Esophagus muscularis mucosa (tissue), 4 donors: Measurements from ENCODE around the gene CAMK2G.

Experiments
- CTCF ChIP-seq, 3 experiments: fragments of 200-600 bp in 2 of 3; fragments of 450-650 bp in 1 of 3; sonication (generic) in 2 of 3; IDR thresholded peaks; one replicate each; pipeline ENCODE4 v1.5.1; 2017 to 2019; ENCODE audit warnings: antibody characterized with exemption in 3 of 3, mild to moderate bottlenecking in 2 of 3, moderate library complexity in 1 of 3
- EP300 ChIP-seq: sonication (generic); formaldehyde crosslinking; IDR thresholded peaks from one replicate; pipeline ENCODE4 v1.6.1; 2017; ENCODE audit warnings: antibody characterized with exemption
- POLR2A ChIP-seq: fragments of 450-650 bp; IDR thresholded peaks from one replicate; pipeline ENCODE4 v1.6.1; 2017; ENCODE audit warnings: antibody characterized with exemption, moderate library complexity, mild to moderate bottlenecking, low read depth
- POLR2AphosphoS5 ChIP-seq, 2 donors: sonication (generic); formaldehyde crosslinking; IDR thresholded peaks; one replicate each; pipeline ENCODE4 v1.6.1; 2017; ENCODE audit warnings: antibody characterized with exemption in 2 of 2

DNA sequence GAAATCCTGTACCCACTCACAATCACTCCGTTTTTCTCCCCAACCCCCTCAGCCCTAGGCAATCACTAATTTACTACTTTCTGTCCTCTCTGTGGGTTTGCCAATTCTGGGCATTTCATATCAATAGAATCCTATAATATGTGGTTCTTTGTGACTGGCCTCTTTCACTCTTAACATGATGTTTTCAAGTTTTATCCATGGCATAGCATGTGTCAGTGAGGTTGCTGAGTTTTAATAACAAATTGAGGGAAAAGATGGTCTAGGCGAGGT is 48.4 kb upstream of the CAMK2G start:
- TF ChIP-seq CTCF (IDR thresholded peaks at IDR 0.05) (no peak), POLR2A (no peak), POLR2AphosphoS5 (IDR thresholded peaks at IDR 0.05) (no peak), EP300 (no peak)
